HG03064 (cell line): ENCODE data around the gene ISG15.
"Not testable (repeated sequence)": the region's sequence is repeated elsewhere in the genome, so short reads cannot be mapped to it uniquely, and the experiment has no call there.

ENCODE experiments used
- ATAC-seq: cut with Tn5 transposase; IDR thresholded peaks from one replicate; pipeline ENCODE4 v1.9.1; 2021; ENCODE audit warnings: low read depth; ENCODE audit not compliant: unreplicated experiment

ISG15 gene

DNA sequence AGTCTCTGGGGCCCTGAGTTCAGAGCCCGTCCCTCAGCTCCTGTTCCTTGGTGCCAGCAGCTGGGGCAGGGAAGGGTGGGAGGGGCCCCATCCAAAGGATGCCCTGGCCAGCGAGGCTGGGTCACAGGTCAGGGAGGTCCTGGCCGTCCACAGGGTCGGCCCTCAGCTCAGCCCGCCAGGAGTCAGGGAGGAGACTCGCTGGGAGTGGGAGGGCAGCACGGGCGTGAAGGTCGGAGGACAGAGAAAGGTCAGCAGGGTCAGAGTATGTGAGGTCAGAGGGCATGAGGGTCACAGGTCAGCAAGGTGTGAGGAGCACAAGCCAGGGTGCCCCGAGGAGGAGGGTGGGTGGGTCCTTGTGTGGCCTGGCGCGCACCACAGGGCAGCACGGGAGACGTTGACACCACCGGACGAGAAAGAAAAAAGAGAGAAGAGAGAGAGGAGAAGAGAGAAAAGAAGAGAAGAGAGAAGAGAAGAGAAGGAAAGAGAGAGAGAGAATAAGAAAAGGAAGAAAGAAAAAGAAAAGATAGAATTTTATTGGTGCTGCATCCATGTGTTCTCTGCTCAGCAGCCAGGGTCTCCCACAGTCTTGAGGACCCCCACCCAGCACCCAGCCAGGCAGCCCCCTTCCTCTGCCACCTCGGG, 38.5 kb upstream of the ISG15 start:
- ATAC-seq = no peak

DNA sequence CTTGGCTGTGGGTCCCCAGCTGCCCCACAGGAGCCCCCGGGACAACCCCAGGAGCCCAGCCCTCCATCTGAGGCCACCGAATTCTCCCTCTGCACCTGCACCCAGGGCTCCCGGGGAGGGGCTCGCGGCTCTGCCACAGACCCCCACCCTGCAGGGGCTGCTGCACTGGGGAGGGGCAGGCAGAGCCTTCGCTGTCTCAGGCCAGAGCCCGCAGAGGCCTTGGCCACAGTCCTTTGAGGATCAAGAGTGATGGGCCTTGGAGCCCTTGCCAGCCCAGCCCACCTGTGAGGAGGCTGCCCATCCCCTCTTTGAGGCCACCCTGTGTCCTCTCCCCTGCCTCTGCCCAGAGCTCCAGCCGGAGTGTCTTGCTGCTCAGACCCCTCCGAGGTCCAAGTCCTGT, 37.9 kb upstream of the ISG15 start:
- no peak for ATAC-seq

DNA sequence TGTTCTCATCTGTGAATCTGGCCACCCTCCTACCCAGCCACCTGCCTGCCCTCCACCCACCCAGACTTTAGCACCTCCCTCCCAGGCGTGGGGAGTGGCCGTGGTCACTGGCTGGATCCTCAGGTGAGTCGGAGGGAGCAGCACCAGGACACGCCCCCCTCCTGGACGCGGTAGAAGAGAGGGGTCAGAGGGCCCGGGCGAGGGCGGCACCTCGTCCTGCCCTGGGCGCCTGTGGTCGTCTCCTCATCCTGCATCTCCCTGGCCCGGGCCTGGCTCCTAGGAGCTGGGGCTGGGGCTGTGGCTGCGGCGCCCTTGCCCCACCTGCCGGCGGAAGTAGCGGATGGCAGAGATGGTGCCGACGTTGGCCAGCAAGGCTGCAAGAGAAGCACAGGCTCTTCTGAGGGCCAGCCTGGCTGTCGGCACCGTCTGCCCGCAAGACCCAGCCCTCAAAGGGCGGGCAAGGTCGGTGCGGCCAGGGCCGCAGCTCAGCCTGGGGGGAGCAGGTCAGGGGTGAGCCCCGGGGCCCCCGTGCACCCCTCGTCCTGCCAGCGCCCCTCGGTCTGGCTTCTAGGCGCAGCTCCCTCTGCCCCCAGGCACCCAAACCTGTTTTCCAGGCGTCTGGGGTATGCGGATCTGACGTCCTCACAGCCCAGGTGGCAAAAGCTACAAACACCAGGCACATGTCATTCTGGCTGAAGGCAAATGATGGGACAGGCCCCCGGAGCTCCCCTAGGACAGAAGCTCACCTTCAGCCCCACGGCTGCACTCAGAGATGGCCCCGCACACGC, 37.2 kb upstream of the ISG15 start:
- ATAC-seq = no peak

DNA sequence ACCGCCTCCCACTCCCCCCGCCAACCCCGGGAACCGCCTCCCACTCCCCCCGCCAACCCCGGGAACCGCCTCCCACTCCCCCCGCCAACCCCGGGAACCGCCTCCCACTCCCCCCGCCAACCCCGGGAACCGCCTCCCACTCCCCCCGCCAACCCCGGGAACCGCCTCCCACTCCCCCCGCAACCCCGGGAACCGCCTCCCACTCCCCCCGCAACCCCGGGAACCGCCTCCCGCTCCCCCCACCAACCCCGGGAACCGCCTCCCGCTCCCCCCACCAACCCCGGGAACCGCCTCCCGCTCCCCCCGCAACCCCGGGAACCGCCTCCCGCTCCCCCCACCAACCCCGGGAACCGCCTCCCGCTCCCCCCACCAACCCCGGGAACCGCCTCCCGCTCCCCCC, 36.5 kb upstream of the ISG15 start:
- not testable (repeated sequence) for ATAC-seq

DNA sequence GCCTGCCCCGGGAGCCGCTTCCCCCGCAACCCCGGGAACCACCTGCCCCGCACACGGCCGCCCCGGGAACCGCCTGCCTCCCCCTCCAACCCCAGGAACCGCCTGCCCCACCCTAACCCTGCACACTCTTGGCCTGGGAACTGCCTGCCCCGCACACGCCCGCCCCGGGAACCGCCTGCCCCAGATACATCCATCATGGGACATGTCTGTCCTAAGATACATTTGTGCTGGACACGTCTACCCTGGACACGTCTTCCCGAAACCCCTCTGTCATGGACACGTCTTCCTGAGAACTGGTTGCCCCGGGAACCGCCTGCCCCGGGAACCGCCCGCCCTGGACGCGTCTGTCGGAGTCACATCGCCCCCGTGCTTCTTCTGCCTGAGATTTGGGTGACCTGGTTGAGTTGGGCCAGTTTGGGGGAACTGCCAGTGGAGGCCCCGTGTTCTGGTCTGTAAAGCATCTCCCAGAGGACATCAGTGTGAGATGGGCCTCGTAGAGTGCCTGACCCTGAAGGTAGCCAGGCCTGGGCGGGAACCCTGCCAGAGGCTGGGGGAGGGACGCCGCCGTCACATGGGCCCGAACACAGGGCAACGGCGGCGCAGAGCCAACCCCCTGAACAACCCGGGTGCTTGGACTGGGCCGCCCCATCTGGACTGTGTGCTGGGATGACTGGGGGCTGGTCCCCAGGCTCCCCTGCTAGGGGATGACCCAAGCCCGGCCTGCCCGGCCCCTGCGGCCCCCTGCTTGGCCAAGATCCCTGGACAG, 35.0 kb upstream of the ISG15 start:
- ATAC-seq = no peak

DNA sequence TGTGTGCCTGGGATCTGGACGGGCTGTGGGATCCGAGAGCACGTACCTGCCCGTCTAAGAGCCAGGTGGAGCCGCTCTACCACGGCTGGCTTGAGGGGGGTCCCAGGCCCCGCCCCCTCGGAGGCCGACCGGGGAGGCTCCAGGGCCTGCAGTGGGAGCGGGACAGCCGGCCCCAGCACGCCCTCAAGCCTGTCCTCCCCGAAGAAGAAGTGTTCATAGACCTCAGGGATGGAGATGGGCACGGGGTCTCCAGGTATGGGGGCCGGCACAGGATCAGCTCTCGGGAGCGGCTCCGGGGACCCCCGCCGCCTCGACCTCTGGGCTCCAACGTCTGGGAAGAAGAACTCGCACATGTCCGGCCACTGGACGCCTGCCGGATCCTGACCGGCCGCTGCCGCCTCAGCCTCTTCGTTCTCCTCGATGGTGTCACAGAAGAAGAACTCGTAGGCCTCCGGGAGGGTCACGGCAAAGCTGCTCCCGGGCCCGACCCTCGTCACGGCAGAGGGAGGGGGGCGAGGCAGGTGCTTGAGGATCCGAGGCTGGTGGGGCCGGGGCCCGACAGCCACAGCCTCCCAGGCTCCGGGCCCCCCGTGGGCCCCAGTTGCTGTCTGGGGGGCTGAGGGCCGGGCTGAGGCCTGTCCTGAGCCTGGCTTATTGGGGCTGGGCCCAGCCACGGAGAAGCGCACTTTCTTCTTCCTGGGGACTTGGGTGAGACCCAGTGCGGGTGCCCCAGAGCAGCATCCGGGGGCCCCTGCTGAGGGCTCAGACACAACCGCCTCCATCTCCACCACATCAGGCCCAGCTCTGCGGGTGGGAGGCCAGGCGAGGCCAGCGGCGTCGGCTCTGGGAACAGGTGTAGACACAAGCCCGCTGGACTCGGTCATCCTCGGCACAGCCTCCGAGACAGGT, 34.2 kb upstream of the ISG15 start:
- no peak for ATAC-seq

DNA sequence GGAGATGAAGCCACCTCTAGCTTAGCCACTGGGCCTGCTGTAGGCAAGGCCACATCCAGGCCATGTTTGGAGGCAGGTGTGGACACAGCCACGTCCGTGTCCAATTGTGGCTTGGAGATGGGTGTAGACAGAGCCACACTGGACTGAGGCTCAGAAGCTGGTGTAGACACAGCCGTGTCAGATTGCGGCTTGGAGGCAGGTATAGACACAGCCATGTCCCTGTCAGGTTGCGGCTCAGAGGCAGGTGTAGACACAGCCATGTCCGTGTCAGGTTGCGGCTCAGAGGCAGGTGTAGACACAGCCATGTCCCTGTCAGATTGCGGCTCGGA, 33.6 kb upstream of the ISG15 start:
- no peak for ATAC-seq

DNA sequence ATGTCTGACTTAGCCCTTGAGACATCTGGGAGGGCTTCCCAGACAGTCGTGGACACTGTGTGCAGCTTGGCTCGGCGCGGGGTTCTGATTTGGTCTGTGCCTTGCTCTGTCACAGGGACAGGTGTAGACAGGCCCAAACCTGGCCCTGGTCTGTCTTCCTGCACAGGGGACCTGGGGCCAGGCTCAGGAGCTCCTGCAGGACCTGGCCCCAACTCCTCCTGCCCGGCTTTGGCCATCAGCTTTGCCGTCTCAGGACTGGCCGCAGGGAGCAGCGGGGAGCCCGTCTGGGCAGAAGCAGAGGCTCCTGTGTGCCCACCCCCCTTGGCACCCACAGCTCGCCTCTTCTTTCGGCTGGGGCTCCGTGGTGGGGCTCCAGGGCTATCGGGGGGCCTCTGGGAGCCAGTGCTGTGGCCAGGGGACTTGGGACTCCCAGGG, 33.1 kb upstream of the ISG15 start:
- ATAC-seq = no peak

DNA sequence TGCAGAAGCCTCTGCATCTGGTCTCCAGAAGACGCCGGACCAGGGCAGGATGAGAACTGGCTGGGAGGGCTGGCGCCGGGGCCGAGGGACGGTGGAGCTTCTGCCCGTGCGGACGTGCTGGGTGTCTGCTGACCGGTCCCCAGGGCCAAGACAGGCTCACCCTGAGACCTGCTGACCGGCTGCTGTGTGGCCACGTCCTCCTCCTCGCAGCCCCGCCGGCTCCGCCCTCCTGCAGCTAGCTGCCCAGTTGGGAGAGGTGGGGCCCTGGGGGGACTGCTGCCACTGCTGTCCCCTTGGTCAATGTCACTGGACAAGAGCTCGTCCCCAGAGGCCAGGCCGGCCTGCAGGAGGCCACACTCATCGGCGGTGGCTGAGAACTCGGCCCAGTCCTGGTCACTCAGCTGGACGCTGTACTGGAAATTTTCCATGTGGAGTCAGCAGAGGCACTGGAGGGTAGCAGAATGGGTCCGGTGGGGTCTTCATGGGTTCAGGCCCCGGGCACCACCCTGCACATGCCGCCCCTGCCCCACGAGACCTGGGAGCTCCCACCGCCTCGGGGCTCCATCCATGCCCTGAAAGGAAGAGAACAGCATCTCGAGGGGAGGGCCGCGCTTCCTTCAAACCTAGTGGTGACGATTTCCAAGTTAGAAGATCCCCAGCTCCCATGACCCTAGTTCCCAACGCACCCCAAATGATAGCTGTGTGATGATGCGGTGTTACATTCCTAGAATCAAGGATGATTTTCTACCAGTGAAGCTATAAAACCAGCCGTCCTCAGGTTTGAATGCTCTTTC, 32.5 kb upstream of the ISG15 start:
- ATAC-seq = no peak

DNA sequence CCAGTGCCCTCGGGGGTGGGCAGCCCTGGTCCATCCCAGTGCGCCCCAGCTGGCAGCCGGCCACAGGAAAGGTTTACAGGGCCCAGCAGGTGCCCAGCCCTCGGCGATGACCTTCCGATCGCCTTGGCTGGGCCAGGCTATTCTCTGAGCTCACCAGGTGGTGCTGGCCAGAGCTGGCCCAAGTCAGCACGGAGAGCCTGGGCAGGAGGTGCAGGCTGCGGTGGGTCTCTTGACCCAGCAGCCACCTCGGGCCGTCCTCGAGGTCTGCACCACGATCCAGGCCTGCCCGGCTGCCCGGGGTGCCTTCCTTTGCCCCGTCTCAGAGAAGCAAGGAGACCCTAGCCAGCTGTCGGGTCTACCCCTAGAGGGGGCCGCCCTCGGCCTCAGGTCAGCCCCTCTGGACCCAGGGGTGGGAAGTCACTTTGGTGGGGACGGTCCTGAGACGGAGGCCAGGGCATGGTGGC, 31.8 kb upstream of the ISG15 start:
- no peak for ATAC-seq

DNA sequence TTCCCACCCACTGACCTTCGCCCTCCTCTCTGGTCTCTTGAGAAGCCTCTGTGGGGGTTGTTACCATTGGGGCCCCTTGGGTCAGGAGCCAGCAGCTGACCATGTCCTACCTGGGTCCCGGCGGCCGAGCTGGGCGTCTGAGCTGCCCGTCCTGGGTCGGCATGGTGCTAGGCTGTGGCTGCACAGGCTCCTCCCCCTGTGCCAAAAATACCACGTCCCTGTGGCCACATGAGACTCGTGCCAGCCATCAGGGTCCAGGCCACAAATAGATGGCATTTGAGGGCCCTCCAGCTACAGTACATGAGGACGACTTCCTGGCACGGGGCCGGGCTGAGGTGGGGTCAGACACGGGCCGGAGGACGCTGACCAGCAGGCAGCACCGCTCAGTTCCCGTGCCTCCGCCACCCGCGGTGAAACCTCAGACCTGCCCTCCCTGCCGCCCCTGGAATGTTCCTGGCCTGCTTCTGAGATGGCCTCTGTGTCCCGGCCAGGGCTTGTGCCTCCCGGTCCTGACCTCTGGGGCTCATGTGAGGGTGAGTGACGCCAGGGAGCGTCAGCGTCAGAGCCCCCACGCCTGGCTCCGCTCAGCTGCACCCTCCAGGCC, 31.2 kb upstream of the ISG15 start, which contains the start of gene PERM1:
PERM1 (minus strand) TSS at position 139 of the 604 bp plus-strand sequence. CDS start 1,064 bp downstream, outside the sequence.
- ATAC-seq = no peak

DNA sequence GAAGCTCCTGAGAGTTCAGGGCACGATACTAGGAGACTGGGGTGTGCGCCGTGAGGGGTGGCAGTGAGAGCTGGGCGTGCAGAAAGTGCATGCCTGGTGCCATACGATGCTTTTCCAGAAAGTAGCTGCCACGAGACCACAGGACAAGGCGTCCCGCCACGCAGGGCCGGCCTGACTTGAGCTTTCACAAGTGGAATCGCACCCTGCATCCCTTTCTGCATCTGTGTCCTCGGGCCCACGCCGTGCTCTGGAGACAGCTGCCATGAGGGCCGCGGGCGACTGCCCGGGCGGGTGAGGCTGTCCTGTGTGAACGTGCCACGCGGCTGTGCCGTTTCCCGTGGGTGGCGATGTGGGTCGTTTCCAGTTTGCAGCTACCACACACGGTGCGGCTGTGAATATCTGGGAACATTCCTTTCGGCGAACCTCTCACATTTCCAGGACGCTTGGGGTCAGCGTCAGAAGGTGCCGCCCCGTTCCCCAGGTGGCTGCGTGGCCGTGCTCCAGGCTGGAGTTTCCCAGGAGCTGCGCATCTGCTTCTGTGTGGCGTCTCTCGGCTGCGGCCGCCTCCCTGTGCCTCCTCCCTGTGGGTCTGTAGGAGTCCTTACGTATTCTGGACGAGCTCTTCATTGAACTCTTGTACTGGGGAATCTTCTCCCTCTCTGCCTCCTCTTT, 30.4 kb upstream of the ISG15 start:
- no peak for ATAC-seq

DNA sequence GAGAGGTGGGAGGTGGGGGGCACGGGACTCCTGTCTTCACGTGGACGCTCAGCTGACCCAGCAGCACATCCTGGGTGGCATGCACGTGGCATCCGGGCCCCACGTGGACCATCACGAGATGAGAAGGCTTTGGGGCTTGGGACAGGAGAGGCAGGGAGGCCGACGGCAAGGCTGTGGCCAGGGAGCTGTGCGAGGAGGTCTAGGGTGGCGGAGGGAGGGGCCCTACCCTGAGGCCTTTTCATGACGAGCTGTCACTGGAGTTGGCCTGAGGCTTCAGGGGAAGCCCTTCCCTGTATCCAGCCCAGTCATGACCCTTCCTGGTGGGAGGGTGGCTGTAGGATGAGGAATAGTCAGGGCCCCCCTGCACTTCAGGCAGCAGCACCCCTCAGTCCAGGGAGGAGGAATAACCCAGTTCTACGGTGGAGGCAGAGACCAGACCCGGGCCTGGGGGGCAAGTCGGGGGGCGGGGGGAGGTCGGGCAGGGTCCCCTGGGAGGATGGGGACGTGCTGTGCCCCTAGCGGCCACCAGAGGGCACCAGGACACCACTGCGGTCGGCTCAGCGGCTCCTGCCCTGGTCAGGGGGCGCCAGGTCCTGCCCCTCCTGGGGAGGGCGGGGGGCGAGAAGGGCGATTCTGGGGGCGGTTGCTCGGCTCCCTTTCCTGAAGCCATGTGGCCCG, 29.4 kb upstream of the ISG15 start:
- no peak for ATAC-seq

DNA sequence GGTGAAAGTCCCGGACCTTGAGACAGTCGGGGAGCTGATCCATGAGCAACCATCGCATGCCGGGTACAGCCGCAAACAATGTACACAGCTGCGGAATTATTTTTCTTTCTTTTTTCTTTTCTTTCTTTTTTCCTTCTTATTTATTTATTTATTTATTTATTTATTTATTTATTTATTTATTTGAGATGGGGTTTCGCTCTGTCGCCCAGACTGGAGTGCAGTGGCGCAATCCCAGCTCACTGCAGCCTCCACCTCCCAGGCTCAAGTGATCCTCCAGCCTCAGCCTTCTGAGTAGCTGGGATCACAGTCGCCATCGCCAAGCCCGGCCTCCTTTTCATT, 28.9 kb upstream of the ISG15 start:
- no peak for ATAC-seq

DNA sequence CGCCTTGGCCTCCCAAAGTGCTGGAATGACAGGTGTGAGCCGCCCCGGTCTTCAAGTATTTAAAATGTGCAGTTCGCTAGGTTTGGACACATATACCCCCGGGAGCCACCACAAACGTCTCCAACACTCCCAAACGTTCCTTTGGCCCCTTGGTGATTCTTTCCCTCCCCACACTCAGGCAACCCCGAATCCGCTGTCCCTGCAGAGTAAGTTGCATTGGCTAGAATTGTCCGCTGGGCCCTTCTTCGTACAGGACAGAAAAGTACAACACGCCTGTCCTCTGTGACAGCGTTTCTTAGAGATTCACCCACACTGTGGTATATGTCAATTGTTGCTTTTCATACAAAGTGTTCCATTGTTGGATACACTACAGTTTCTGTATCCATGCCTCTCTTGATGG, 28.2 kb upstream of the ISG15 start:
- no peak for ATAC-seq

DNA sequence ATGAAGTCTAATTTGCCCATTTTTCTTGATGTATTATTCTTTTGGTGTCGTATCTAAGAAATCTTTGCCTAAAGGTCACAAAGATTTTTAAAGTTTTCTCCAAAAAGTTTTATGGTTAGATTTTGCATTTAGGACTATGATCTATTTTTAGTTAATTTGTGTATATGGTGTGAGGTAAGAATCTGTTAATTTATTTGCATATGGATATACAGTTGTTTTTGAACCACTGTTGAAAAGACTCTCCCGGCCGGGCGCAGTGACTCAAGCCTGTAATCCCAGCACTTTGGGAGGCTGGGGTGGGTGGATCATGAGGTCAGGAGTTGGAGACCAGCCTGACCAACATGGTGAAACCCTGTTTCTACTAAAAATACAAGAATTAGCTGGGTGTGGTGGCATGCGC, 25.2 kb upstream of the ISG15 start:
- ATAC-seq = not testable (repeated sequence)

DNA sequence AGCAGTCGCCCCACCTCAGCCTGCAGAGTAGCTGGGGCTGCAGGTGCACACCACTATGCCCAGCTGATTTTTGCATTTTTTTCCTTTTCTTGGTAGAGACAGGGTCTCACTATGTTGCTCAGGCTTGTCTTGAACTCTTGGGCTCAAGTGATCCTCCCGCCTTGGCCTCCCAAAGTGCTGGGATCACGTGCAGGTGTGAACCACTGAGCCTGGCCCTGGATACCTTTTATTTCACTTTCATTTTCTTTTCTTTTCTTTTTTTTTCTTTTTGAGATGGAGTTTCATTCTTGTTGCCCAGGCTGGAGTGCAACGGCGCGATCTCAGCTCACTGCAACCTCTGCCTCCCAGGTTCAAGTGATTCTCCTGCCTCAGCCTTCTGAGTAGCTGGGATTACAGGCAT, 22.0 kb upstream of the ISG15 start:
- not testable (repeated sequence) for ATAC-seq

DNA sequence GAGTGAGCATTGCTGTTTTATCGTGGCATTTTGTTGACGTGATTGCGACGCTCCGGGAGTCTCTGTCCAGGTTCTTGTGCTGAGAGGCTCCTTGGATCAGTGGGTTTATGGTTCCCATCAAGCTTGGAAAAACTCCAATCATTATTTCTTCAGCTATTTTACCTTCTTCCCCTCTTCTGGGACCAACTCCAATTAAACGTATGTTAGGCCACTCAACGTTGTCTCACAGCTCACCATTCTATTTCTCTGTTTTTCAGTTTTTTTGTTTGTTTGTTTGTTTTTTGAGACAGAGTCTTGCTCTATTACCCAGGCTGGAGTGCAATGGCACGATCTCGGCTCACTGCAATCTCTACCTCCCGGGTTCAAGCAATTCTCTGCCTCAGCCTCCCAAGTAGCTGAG, 21.4 kb upstream of the ISG15 start:
- no peak for ATAC-seq
